Transverse colon (tissue), 4 donors: ENCODE results near the gene SHKBP1. TPM values are rescaled to one million over a fixed set of nuclear protein-coding genes. Genes with fewer than 3 reads are reported as not detected.
A peak's percentile ranks its signal among the peaks of the same experiment; 100 is the strongest.

Experiments
- DNase-seq: peaks from one replicate; pipeline ENCODE4 v3.0.0-alpha.2; 2019
- H3K27ac ChIP-seq, 4 donors: fragments of 200-600 bp; sonication (generic); 2 replicates each; pipeline ENCODE4 v1.5.1; 2016 to 2018; ENCODE audit warnings: inconsistent platforms in 4 of 4
- H3K27me3 ChIP-seq: fragments of 200-600 bp; sonication (generic); 2 replicates; pipeline ENCODE4 v1.5.1; 2017; ENCODE audit warnings: inconsistent platforms
- H3K36me3 ChIP-seq, 4 donors: fragments of 200-600 bp; sonication (generic); 2 replicates each; pipeline ENCODE4 v1.5.1; 2017 to 2019; ENCODE audit warnings: inconsistent platforms in 4 of 4
- H3K4me1 ChIP-seq, 4 donors: fragments of 200-600 bp; sonication (generic); 2 replicates each; pipeline ENCODE4 v1.5.1; 2017 to 2020; ENCODE audit warnings: inconsistent platforms in 4 of 4
- H3K4me3 ChIP-seq, 4 donors: fragments of 200-600 bp; sonication (generic); 1 replicate in 1 of 4; 2 replicates in 3 of 4; pipeline versions ENCODE4 v1.5.1 to v1.6.1; 2017 to 2019; ENCODE audit warnings: inconsistent platforms in 4 of 4
- H3K9me3 ChIP-seq, 2 donors: fragments of 200-600 bp; sonication (generic); 2 replicates each; pipeline ENCODE4 v1.5.1; 2017 to 2019; ENCODE audit warnings: inconsistent platforms in 2 of 2
- EP300 ChIP-seq: sonication (generic); formaldehyde crosslinking; IDR thresholded peaks from one replicate; pipeline ENCODE4 v1.6.1; 2017; ENCODE audit warnings: antibody characterized with exemption, low read depth
- POLR2A ChIP-seq: fragments of 450-650 bp; IDR thresholded peaks from one replicate; pipeline ENCODE4 v1.6.1; 2016; ENCODE audit warnings: antibody characterized with exemption, mild to moderate bottlenecking, moderate library complexity
- POLR2AphosphoS5 ChIP-seq, 3 donors: sonication (generic); formaldehyde crosslinking; IDR thresholded peaks; one replicate each; pipeline ENCODE4 v1.6.1; 2016; ENCODE audit warnings: antibody characterized with exemption in 3 of 3
- WGBS, 2 donors: methylation state at CpG; one replicate each; pipeline ENCODE4 v1.1.5; 2018; ENCODE audit warnings: low coverage in 1 of 2; 5-methylcytosine and 5-hydroxymethylcytosine counted together
- in situ Hi-C, 4 donors: fragments of 200-750 bp; cut with MboI; loops; one replicate each; pipeline versions ENCODE4 v1.15.0 to v1.15.1; 2017; ENCODE audit warnings: low sequenced_read_pairs in 3 of 4, low pct_ligation_motif_present in 1 of 4, low pct_unique_long_range_greater_than_20kb in 1 of 4
- intact Hi-C: fragments of 100-400 bp; cut with DNase I; formaldehyde crosslinking; loops from one replicate; pipeline ENCODE4 v1.15.1; 2023; ENCODE audit warnings: low total_unique reads
- total RNA-seq, 4 donors: library from RNA; depleted of rRNA; stranded (reverse); fragments of >200 nt; gene quantifications; one replicate each; pipeline ENCODE4 v1.1.0, GENCODE V29; 2016
- TF ChIP-seq, protein P1 (sequence below), 5 experiments: fragments of 200-600 bp in 3 of 5; fragments of 450-650 bp in 2 of 5; sonication (generic) in 3 of 5; IDR thresholded peaks; 1 replicate in 2 of 5; 2 replicates in 3 of 5; pipeline ENCODE4 v1.5.1; 2016 to 2017; ENCODE audit warnings: antibody characterized with exemption in 5 of 5, inconsistent platforms in 3 of 5, mild to moderate bottlenecking in 2 of 5, moderate library complexity in 1 of 5

SHKBP1 gene
- total RNA-seq, 4 donors from 2014 or later: 58.7 to 111 (median 60.9) TPM

DNA sequence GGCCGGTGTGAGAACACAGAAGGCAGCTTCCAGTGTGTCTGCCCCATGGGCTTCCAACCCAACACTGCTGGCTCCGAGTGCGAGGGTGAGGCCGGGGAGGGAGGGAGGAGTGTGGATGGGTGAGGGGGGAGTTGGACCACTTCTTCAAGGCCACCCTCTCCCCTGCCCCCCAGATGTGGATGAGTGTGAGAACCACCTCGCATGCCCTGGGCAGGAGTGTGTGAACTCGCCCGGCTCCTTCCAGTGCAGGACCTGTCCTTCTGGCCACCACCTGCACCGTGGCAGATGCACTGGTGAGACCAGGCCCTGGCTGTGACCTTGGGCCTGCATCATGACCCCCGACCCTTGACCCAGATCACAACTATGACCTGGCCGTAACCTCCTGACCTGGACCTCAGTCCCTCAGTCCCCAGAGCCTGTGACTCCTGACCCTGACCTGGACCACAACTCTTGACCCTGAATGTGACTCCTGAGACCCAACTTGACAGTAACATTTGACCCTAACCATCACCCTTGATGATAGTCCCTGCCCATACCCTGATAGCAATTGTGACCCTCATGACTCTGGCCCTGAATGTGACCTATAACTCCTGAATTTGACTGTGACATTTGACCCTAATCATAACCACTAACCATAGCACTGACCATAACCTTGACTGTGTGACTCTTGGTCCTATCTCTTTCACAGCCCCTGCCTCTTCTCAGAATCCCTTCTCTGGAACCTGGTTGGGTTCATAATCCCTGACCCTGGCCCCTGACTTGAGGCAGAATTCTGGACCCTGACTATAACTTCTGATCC, 35.4 kb downstream of the SHKBP1 start:
- no peak overlapping the region for H3K4me3 ChIP-seq
- H3K9me3 ChIP-seq: no peaks in the 10 kb centered on the region
- H3K4me1 ChIP-seq: peaks cover 19 to 77% (median 58%) of the 10 kb centered on the region in 4 donors
- TF ChIP-seq, protein P1, sequence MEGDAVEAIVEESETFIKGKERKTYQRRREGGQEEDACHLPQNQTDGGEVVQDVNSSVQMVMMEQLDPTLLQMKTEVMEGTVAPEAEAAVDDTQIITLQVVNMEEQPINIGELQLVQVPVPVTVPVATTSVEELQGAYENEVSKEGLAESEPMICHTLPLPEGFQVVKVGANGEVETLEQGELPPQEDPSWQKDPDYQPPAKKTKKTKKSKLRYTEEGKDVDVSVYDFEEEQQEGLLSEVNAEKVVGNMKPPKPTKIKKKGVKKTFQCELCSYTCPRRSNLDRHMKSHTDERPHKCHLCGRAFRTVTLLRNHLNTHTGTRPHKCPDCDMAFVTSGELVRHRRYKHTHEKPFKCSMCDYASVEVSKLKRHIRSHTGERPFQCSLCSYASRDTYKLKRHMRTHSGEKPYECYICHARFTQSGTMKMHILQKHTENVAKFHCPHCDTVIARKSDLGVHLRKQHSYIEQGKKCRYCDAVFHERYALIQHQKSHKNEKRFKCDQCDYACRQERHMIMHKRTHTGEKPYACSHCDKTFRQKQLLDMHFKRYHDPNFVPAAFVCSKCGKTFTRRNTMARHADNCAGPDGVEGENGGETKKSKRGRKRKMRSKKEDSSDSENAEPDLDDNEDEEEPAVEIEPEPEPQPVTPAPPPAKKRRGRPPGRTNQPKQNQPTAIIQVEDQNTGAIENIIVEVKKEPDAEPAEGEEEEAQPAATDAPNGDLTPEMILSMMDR (IDR thresholded peaks at IDR 0.05): no peak
- TF ChIP-seq EP300: no peak
- no peak for TF ChIP-seq POLR2AphosphoS5 (IDR thresholded peaks at IDR 0.05)
- TF ChIP-seq POLR2A: no peak
- no peaks in the 10 kb centered on the region for H3K27me3 ChIP-seq
- no peaks in the 10 kb centered on the region for H3K36me3 ChIP-seq
- intact Hi-C loops (no loop called here), in situ Hi-C loops (no loop called here)
- DNase-seq: no peak
- peak overlapping the region; percentile 88 to 91 (median 90) for H3K27ac ChIP-seq
- 88% methylated on average over 9 of the region's 10 CpGs; no CpG with 5 or more reads in 1 of the 2 donors for WGBS, 2 donors

- peak; percentile 70 for DNase-seq
- WGBS, 2 donors: 10 to 51% methylated on average over 2 to 44 of the region's 50 CpGs
- H3K4me3 ChIP-seq: peak overlapping the region in 3 of 4 donors; percentile 41 to 72 (median 49)
- H3K9me3 ChIP-seq: no peaks in the 10 kb centered on the region
- H3K4me1 ChIP-seq: peaks cover 16 to 67% (median 49%) of the 10 kb centered on the region in 4 donors
- in situ Hi-C loops: no loop called here
- no peaks in the 10 kb centered on the region for H3K27me3 ChIP-seq
- H3K27ac ChIP-seq: peak overlapping the region; percentile 90 to 92 (median 92)
- no peak for TF ChIP-seq POLR2AphosphoS5 (IDR thresholded peaks at IDR 0.05)
- TF ChIP-seq EP300: no peak
- TF ChIP-seq, protein P1 (IDR thresholded peaks at IDR 0.05): no peak
- TF ChIP-seq POLR2A: no peak
- intact Hi-C loops: no loop called here
- H3K36me3 ChIP-seq: no peaks in the 10 kb centered on the region
Measured at GRCh38 chr19:40612831-40613689, 36.4 kb downstream of the SHKBP1 start.

DNA sequence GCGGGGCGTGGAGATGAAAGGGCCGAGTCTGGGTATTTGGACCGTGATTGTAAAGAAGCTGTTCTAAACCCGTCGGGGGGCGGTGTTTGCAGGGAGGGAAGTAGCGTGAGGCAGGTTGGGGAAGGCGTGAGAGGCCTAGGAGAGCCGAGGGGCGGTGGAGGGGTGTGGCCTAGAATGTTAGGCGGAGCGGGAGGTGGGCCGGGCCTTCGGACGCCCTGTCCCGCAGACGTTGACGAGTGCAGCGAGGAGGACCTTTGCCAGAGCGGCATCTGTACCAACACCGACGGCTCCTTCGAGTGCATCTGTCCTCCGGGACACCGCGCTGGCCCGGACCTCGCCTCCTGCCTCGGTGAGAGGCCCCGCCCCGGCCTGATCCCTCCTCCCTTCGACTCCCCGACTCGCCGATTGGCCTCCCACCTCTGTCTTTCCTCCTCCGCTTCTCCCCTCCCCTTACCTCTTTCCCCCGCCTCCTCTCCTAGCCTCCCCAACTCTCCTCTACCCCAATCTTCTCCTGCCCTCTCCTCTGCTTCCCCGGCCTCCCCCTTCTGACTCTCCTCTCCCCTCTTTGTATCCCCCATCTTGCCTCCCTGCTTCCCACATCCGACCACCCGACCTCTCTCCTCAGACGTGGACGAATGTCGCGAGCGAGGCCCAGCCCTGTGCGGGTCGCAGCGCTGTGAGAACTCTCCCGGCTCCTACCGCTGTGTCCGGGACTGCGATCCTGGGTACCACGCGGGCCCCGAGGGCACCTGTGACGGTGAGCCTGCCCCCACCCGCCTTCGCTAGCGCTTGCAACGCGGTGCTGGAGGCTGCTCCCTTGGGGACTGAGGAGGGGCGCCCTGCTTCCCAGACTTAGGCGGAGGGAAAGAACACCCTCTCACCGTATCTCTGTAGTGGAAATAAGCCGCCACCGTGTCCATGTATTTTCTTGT, 37.3 kb downstream of the SHKBP1 start:
- no peaks in the 10 kb centered on the region for H3K36me3 ChIP-seq
- peak; percentile 91 for DNase-seq
- peak overlapping the region; percentile 90 to 92 (median 92) for H3K27ac ChIP-seq
- peak overlapping the region; percentile 41 to 72 (median 50) for H3K4me3 ChIP-seq
- peaks cover 14 to 58% (median 44%) of the 10 kb centered on the region in 4 donors for H3K4me1 ChIP-seq
- in situ Hi-C loops: no loop called here
- TF ChIP-seq POLR2A: peak; percentile 77
- TF ChIP-seq, protein P1 (IDR thresholded peaks at IDR 0.05): no peak
- TF ChIP-seq POLR2AphosphoS5 (IDR thresholded peaks at IDR 0.05): peak; percentile 60 to 84 (median 75)
- no peaks in the 10 kb centered on the region for H3K27me3 ChIP-seq
- 5 to 8% methylated on average over 23 to 54 of the region's 67 CpGs for WGBS, 2 donors
- no peaks in the 10 kb centered on the region for H3K9me3 ChIP-seq
- intact Hi-C loops: no loop called here
